Choroid plexus epithelial cell (primary cell): ENCODE measurements around the gene UNC5B.

Experiments used
- DNase-seq: peaks from one replicate; pipeline ENCODE4 v3.0.0-alpha.2; 2010; ENCODE audit warnings: low read depth
- H3K4me3 ChIP-seq: 2 replicates; pipeline ENCODE4 v1.5.1; 2011; ENCODE audit warnings: low read depth, mild to moderate bottlenecking, control low read depth, low read length, moderate library complexity
- TF ChIP-seq, protein P1 (sequence below): conservative IDR thresholded peaks from 2 replicates; pipeline ENCODE4 v1.5.1; 2011; ENCODE audit warnings: low read depth, mild to moderate bottlenecking, control low read depth, inconsistent platforms, low read length, moderate library complexity

UNC5B gene

DNA sequence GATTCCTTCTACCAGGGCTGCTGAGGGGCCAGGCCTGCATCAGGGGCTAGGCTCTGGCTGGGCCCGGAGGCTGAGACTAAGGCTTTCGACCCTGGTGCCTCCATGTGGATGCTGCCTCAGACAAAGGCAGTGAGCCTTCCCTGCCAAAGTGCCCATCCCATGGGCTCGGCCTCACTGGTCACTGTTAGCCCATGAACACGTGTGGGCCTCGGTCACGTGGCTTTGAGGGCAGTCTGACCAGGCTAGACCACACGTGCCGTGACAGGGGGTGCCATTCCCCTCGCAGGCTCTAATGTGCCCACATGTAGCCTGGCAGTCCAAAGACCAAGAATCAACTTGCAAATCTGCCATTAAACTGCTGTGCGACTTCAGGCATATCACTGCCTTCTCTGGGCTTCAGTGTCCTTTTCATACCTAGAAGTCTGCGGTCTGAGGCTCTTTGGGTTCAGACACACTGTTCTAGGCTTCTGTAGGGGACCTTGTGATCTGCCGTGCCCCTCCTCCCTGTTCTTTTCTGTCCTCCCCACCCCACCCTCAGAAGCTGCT lies 89.1 kb downstream of the UNC5B start:
- no peak for DNase-seq
- TF ChIP-seq, protein P1, sequence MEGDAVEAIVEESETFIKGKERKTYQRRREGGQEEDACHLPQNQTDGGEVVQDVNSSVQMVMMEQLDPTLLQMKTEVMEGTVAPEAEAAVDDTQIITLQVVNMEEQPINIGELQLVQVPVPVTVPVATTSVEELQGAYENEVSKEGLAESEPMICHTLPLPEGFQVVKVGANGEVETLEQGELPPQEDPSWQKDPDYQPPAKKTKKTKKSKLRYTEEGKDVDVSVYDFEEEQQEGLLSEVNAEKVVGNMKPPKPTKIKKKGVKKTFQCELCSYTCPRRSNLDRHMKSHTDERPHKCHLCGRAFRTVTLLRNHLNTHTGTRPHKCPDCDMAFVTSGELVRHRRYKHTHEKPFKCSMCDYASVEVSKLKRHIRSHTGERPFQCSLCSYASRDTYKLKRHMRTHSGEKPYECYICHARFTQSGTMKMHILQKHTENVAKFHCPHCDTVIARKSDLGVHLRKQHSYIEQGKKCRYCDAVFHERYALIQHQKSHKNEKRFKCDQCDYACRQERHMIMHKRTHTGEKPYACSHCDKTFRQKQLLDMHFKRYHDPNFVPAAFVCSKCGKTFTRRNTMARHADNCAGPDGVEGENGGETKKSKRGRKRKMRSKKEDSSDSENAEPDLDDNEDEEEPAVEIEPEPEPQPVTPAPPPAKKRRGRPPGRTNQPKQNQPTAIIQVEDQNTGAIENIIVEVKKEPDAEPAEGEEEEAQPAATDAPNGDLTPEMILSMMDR: no peak
- H3K4me3 ChIP-seq: no peak overlapping the region

DNA sequence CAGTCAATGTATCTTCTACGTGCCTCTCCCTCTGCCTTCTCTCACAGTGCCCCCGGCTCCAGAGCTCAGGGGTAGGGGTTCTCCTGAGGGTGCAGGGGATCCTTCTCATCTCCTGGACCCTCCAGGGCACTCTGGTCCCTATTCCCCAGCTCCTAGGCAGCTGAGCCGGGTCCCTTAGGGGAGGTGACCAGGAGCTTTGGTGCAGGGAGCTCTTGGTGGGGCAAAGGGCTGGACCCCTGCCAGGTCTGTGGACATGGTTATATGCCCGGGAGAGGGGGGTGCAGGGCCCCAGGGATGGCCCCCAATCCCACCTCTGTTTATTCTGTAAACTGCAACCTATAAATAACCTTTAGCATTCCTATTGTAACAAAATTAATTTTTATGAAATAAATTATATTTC lies 90.1 kb downstream of the UNC5B start:
- TF ChIP-seq, protein P1: no peak
- no peak for DNase-seq
- H3K4me3 ChIP-seq: no peak overlapping the region

DNA sequence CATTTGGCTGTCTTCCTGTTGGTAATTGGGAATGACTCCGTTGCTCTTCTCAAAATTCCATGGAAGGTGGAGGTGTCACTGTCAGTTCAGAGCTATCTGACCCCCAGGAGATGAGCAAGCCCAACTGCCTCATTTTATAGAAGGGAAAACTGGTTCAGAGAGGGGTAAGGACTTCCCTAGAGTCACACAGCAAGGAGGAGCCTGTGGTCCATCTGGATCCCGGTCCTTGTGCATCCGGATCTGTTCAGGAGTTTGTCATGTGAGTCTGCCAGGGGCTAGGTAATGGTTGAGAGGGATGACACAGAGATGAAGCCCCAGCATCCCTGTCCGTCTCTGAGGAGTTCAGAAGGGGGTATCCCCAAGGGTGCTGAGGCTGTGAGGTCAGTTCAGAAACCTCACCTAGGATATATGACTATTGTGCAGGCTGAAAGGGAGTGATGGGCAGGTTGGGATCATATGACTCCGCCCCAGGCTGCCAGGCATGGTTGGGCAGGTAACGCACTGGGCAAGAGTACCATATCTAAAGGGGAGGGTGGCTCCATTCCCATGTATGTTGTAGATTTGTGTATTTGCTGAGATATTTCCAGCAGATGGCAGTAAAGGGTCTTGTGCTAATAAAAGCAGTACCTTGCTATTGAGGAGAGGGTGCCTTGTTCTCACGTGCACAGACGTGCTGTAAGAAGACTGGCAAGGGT lies 90.7 kb downstream of the UNC5B start:
- TF ChIP-seq, protein P1: peak; percentile 63
- DNase-seq: peak; percentile 81
- no peak overlapping the region for H3K4me3 ChIP-seq

DNA sequence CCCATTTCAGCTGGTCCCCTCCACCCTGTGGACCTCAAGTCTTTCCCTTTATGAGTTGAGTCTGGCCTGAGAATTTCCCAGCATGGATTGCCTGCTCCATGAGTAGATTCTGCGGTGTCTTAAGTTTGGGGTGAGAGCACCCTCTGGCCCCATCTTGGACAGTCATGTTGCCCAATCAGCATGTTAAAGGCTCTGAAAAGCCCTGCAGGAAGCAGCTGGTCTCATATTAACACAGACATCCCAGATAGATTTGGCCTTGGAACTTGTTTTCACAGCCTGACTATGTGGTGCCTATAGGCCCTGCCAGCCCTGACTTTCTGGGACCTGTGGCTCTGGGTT lies 91.2 kb downstream of the UNC5B start:
- DNase-seq: no peak
- TF ChIP-seq, protein P1: no peak
- no peak overlapping the region for H3K4me3 ChIP-seq

GRCh38 chr10:71304914-71305313 lies 92.5 kb downstream of the UNC5B start:
- no peak overlapping the region for H3K4me3 ChIP-seq
- DNase-seq: no peak
- TF ChIP-seq, protein P1: no peak

- TF ChIP-seq, protein P1: no peak
- no peak for DNase-seq
- no peak overlapping the region for H3K4me3 ChIP-seq
Observed at GRCh38 chr10:71306979-71307378, 94.6 kb downstream of the UNC5B start.

DNA sequence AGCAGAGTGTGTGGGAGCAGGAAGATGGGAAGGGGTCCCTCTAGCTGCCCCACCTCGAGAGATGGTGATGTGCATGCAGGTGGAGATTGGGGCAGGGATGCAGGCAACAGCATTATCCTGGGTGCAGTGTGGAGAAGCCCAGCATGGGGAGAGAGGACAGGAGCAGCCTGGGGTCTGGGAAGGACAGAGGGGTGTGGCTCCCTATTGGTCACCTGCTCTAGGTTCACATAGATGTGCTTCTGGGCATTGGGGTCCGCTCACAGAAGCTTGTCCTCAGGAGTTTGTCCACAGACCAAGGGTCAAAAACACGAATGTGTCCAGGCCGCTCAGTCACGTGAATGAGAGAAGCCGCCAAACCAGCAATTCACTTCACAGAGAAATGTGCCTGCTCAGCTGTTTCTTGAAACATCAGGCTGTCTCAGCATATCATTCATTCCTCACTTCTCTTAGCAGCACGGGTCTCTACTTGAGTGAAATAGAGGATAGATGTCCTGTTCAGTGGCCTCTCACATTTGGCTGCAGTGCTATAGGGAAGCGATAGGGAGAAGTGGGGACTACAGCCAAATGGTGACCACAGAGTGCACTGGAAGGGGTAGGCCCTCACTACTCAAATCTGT lies 95.2 kb downstream of the UNC5B start:
- DNase-seq: peak; percentile 18
- H3K4me3 ChIP-seq: no peak overlapping the region
- TF ChIP-seq, protein P1: no peak
